SJSA1 (cell line): Measurements from ENCODE around the gene GPR27. TPM values are rescaled to one million over a fixed set of nuclear protein-coding genes. Genes with fewer than 3 reads are reported as not detected.
A peak's percentile ranks its signal among the peaks of the same experiment; 100 is the strongest.

Experiments
- DNase-seq, 2 experiments: peaks; one replicate each; pipeline ENCODE4 v3.0.0-alpha.2; 2015 to 2020; ENCODE audit warnings: low spot score in 2 of 2, low read depth in 1 of 2
- H3K27ac ChIP-seq: fragments of 250-450 bp; sonication (Bioruptor Pico); 2 replicates; pipeline ENCODE4 v1.5.1; 2020; ENCODE audit warnings: mild to moderate bottlenecking, moderate library complexity
- H3K27me3 ChIP-seq: fragments of 250-450 bp; sonication (Bioruptor Pico); replicated peaks from 2 replicates; pipeline ENCODE4 v1.5.1; 2020; ENCODE audit warnings: mild to moderate bottlenecking, moderate library complexity
- H3K36me3 ChIP-seq: fragments of 250-450 bp; sonication (Bioruptor Pico); 2 replicates; pipeline ENCODE4 v1.5.1; 2020; ENCODE audit warnings: mild to moderate bottlenecking
- H3K4me1 ChIP-seq: fragments of 250-450 bp; sonication (Bioruptor Pico); replicated peaks from 2 replicates; pipeline ENCODE4 v1.6.1; 2021; ENCODE audit warnings: mild to moderate bottlenecking
- H3K4me3 ChIP-seq: fragments of 250-450 bp; sonication (Bioruptor Pico); 2 replicates; pipeline ENCODE4 v1.5.1; 2020; ENCODE audit warnings: mild to moderate bottlenecking
- H3K9me3 ChIP-seq: fragments of 250-450 bp; sonication (Bioruptor Pico); replicated peaks from 2 replicates; pipeline ENCODE4 v1.5.1; 2020; ENCODE audit warnings: mild to moderate bottlenecking
- total RNA-seq: library from RNA; depleted of rRNA; stranded (reverse); fragments of >200 nt; shearing (Covaris generic); gene quantifications from 2 replicates; pipeline ENCODE4 v1.2.3, GENCODE V29; 2014; rRNA removed

Gene GPR27, protein sequence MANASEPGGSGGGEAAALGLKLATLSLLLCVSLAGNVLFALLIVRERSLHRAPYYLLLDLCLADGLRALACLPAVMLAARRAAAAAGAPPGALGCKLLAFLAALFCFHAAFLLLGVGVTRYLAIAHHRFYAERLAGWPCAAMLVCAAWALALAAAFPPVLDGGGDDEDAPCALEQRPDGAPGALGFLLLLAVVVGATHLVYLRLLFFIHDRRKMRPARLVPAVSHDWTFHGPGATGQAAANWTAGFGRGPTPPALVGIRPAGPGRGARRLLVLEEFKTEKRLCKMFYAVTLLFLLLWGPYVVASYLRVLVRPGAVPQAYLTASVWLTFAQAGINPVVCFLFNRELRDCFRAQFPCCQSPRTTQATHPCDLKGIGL
- not detected in 2 replicates for total RNA-seq

DNA sequence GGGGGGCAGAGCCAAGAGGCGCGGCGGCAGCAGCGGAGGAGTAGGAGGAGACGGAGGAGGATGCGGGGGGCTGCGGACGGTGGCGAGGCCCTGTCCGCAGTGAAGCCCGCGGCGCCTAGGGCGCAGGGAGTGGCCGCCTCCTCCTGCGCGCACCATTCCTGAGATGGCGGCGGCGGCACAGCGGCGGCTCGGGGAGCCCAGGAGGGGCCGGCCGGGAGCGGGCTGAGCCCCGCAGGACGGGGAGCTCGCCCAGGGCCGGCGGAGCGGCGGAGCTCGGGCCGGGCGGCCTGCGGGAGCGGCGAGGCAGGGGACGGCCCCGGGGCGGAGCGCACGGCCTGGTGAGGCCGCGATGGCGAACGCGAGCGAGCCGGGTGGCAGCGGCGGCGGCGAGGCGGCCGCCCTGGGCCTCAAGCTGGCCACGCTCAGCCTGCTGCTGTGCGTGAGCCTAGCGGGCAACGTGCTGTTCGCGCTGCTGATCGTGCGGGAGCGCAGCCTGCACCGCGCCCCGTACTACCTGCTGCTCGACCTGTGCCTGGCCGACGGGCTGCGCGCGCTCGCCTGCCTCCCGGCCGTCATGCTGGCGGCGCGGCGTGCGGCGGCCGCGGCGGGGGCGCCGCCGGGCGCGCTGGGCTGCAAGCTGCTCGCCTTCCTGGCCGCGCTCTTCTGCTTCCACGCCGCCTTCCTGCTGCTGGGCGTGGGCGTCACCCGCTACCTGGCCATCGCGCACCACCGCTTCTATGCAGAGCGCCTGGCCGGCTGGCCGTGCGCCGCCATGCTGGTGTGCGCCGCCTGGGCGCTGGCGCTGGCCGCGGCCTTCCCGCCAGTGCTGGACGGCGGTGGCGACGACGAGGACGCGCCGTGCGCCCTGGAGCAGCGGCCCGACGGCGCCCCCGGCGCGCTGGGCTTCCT lies at the start of gene GPR27:
Gene GPR27, plus strand, starts transcription at position 155 of the 909 bp plus-strand sequence. Its CDS starts 195 bp downstream, at position 350.
- Histone ChIP-seq H3K4me3 (peak within 1 kb of the TSS; percentile 30), H3K27ac (no peak within 1 kb of the TSS), H3K36me3 (no peaks in the 10 kb centered on the region), H3K4me1 (peaks cover 5% of the 10 kb centered on the region; the same call in 1 of the 2 replicates), H3K27me3 (peaks cover 47% of the 10 kb centered on the region), H3K9me3 (no peaks in the 10 kb centered on the region)
- peak in 1 of 2 experiments; percentile 9 for DNase-seq

DNA sequence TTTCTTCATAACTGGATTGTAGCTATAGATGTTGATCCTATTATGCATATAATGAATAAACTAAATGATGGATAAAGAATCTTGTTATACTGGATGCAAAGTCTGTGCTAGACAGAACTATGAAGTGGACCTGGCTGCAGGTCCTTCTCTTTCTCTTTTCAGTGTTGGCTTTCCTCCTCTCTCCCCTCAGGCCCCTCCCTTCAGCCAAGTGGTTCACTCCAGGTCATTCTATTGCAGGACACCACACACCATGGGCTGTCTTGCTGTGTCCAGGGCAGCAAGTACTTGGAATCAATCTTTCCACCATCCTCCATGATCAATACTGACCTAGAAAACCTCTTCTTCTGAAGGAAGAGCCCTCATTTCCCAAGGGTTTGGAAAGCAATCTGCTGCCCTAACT lies 48.7 kb upstream of the GPR27 start:
- Histone ChIP-seq H3K9me3 (no peaks in the 10 kb centered on the region), H3K27me3 (no peaks in the 10 kb centered on the region), H3K36me3 (no peaks in the 10 kb centered on the region), H3K4me3 (no peak overlapping the region), H3K4me1 (no peaks in the 10 kb centered on the region), H3K27ac (no peak overlapping the region)
- no peak for DNase-seq

DNA sequence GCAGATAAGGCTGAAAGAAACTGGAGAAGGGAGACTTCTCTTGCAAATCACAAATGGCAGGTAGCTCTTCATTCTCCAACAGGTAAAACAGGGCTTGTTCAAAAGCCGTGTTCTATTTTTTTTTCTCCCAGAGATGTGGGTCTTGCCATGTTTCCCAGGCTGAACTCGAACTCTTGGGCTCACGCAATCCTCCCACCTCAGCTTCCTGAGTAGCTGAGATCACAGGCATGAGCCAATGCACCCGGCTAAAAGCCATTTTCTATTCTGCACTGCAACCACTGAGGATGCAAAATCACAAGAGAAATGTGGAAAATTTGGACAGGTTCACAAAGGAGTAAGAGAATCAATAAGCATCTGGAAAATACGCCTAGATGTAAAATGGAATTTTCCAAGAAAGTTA lies 48.0 kb upstream of the GPR27 start:
- H3K4me1 ChIP-seq: no peaks in the 10 kb centered on the region
- DNase-seq: no peak

DNA sequence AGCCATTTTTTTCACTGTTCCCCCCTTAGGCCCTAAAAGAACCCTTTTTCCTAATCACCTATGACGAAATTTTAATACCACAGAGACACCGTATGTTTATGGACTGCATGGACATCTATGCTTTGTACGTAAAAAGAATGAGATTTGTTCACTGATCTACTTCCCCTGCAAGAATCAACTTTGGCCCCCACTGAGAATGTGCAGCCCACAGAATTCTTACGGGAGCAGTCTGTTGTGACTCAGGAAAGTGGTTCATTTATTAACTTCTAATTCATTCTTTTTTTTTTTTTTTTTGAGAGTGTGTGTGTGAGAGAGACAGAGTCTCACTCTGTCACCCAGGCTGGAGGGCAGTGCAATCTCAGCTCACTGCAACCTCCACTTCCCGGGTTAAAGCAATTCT lies 46.1 kb upstream of the GPR27 start:
- Histone ChIP-seq H3K36me3 (no peaks in the 10 kb centered on the region), H3K4me1 (no peaks in the 10 kb centered on the region), H3K27me3 (no peaks in the 10 kb centered on the region), H3K4me3 (no peak overlapping the region), H3K27ac (no peak overlapping the region), H3K9me3 (no peaks in the 10 kb centered on the region)
- no peak for DNase-seq

More for the DNA sequence above, 48.0 kb upstream of the GPR27 start:
- H3K27ac ChIP-seq: no peak overlapping the region
- no peaks in the 10 kb centered on the region for H3K9me3 ChIP-seq
- no peaks in the 10 kb centered on the region for H3K36me3 ChIP-seq
- no peaks in the 10 kb centered on the region for H3K27me3 ChIP-seq
- no peak overlapping the region for H3K4me3 ChIP-seq

DNA sequence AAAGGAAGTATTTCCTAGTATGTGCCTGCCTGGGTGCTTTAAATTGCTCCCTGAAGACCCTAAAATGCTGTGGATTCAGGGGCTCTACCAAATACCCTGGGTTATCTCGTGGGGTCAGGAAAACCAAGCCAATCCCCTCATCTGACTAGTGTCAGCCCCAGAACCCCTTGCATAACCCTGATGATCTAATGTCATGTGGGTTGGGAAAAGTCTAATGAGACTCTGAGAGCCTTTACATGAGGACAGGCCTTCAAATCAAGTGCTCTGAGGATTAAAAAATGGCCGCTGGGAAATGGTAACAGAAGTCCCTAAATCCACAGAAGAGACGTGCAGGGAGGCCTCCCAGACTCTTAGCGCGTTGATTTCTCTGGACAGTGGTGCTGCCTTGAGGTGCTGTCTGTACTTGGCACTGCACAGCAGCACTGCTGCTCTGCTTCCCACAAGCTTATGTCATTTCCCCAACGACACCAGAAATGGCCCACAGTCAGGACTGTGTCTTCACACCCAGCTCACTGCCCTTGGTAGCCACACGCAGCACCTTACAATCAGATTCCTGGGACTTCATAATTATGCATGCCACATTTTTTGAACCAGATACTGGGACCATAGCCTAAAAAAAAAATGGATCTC lies 45.1 kb upstream of the GPR27 start:
- Histone ChIP-seq H3K27ac (no peak overlapping the region), H3K4me3 (no peak overlapping the region), H3K9me3 (no peaks in the 10 kb centered on the region), H3K27me3 (no peaks in the 10 kb centered on the region), H3K36me3 (no peaks in the 10 kb centered on the region), H3K4me1 (no peaks in the 10 kb centered on the region)
- no peak for DNase-seq

DNA sequence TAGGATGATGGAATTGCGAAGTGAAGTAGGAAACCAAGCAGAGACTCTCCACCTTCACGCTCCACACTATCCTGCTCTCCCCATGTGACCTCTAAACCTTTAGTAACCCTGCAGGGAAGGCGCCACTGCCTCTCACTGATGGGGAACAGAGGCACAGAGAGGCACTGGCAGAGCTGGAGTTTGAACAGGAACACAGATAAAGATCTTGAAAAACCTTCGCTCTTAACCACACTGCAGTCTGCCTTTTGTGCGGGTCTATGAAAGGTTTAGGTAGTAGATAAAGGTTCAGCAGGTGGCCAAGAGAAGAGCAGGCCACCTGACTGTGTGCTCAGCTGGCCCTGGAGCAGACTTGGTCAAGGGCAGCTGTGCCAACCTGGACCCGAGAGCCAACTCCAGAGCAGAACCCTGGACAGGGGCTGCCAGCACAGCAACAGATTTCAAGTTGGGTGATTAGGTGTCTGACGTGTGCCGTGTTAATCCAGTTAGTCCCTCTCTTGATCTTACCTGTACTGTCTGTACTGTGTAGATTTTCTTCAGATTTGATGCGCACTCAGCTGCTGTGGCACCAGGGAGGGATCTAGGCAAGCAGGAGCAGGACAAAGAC lies 43.6 kb upstream of the GPR27 start:
- Histone ChIP-seq H3K4me3 (no peak overlapping the region), H3K9me3 (no peaks in the 10 kb centered on the region), H3K27me3 (no peaks in the 10 kb centered on the region), H3K36me3 (no peaks in the 10 kb centered on the region), H3K4me1 (no peaks in the 10 kb centered on the region), H3K27ac (no peak overlapping the region)
- no peak for DNase-seq

DNA sequence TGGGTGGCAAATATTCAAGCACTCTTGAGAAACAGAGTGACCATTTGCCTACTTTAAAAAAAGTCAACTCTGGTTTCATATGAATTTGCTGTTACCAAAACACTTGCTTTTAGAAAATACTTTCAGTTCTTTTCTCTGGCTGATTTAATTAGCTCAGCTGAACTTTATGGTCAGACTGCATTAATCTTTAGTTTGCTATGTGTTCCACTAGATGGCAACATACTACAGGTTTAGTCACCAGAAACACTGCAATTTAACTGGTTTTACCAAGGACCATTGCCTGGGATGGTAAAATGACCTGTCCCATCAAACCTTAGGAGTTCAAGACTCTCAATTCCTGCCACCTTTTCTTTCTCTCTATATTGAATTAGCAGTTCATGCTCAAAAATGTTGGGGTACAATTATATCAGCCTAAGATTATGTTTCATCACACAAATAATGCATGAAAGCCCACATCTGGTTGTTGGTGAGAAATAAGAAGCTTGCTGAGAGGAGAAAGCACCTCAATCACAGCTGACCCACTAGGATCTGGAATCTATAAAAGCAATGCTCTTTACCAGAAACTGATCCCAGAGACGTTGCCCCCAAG lies 42.7 kb upstream of the GPR27 start:
- Histone ChIP-seq H3K27me3 (no peaks in the 10 kb centered on the region), H3K4me3 (no peak overlapping the region), H3K4me1 (no peaks in the 10 kb centered on the region), H3K36me3 (no peaks in the 10 kb centered on the region), H3K9me3 (no peaks in the 10 kb centered on the region), H3K27ac (no peak overlapping the region)
- peak in 1 of 2 experiments; percentile 26 for DNase-seq

DNA sequence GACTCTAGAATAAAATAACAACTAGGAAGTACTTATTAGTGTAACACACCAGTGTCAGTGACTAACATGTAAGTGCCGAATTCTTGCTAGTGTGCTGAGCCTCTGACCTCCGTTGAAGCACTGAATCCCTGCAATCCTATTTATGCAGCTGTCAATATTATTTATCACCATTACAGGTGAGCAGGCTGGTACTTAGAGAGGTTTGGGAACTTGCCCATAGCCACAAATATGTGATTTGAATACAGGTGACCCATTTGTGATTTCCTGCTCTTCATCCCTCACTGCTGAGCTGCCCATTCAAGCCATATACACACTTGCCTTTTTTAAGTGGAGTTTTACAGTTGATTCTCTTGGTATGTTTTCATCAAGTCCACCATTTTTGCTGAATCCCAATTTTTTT lies 40.6 kb upstream of the GPR27 start:
- H3K9me3 ChIP-seq: no peaks in the 10 kb centered on the region
- no peak overlapping the region for H3K4me3 ChIP-seq
- H3K27me3 ChIP-seq: no peaks in the 10 kb centered on the region

DNA sequence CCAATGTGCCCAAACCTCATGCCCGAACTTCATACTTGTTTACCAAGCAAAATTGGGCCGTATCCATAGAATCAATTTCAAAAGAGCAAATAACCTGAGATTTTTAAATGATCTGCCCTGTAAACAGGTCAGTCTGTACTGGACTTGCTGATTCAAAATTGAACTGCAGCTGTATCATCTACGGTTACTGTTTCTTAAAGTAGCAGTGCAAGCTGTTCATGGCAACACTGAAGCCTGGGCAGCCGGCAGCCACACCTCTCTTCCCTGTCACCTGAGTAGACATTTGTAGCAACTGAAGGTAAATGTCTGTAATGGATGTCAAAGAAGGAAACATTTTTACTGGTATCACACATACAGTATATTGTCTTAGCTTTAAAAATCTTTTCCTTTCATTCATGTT lies 39.1 kb upstream of the GPR27 start:
- no peak for DNase-seq
- Histone ChIP-seq H3K27me3 (no peaks in the 10 kb centered on the region), H3K36me3 (no peaks in the 10 kb centered on the region), H3K9me3 (no peaks in the 10 kb centered on the region), H3K27ac (no peak overlapping the region), H3K4me3 (no peak overlapping the region), H3K4me1 (no peaks in the 10 kb centered on the region)

More for the DNA sequence above, 40.6 kb upstream of the GPR27 start:
- Histone ChIP-seq H3K4me1 (no peaks in the 10 kb centered on the region), H3K27ac (no peak overlapping the region), H3K36me3 (no peaks in the 10 kb centered on the region)
- DNase-seq: no peak

DNA sequence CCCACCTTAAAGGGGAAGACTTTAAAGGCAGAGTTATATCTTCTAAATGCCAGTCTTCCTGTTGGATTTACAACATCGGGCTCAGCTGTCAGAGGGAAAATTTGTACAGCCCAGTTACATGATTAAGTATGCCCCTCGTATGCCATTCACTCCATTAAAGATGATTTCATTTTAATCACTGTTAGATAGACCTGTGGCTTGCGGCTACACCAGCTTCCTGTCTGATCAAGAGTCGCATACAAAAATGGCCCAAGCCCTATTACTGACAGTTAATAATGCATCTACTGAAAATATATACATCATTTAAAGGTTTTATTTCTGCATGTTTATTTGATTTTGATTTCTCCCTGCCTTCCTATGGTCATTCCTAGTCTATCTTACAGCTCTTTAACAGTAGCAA lies 35.6 kb upstream of the GPR27 start:
- Histone ChIP-seq H3K4me3 (no peak overlapping the region), H3K4me1 (no peaks in the 10 kb centered on the region), H3K27ac (no peak overlapping the region), H3K36me3 (no peaks in the 10 kb centered on the region), H3K27me3 (no peaks in the 10 kb centered on the region), H3K9me3 (no peaks in the 10 kb centered on the region)
- DNase-seq: no peak

DNA sequence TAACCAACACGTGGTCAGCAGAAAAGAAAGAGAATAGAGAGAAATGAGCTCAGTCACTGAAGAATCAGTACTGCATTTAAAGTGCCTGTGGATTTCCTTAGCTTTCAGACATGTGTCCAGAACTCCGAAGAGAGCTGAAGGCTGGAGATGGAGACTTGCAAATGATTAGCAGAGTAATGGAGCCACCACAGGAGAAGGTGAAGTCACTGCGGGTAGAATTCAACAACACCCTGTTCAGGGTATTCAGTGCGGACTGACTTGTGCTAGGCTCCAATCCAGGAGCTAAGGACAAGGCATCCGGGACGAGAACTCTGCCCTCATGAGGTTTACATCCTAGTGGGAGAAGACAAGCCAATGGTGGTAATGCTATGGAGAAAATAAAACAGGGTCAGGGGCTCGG lies 32.7 kb upstream of the GPR27 start:
- Histone ChIP-seq H3K27ac (no peak overlapping the region), H3K9me3 (no peaks in the 10 kb centered on the region), H3K27me3 (no peaks in the 10 kb centered on the region), H3K4me1 (peaks cover 12% of the 10 kb centered on the region), H3K36me3 (no peaks in the 10 kb centered on the region; the same call in 1 of the 2 replicates), H3K4me3 (no peak overlapping the region)
- no peak for DNase-seq

DNA sequence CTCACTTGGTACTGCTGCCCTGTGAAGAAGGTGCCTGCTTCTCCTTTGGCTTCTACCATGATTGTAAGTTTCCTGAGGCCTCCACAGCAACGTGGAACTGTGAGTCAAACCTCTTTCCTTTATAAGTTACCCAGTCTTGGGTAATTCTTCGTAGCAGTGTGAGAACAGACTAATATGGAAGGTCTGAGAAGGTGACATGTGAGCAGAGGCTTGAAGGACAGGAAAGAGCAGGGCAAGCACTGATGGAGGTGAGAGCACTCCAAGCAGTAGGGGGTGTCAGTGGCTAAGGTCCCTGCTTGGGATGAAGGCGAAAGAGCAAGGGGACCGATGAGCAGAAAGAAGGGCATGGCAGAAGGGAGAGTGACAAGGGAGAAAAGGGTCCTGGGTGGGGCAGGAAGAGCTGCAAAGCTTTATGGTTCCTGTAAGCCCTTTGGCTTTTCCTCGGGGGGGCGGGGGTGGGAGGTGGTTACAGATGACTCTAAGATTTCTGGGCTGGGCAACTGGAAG lies 32.0 kb upstream of the GPR27 start:
- Histone ChIP-seq H3K36me3 (no peaks in the 10 kb centered on the region; the same call in 1 of the 2 replicates), H3K27ac (no peak overlapping the region), H3K4me3 (no peak overlapping the region), H3K9me3 (no peaks in the 10 kb centered on the region), H3K27me3 (no peaks in the 10 kb centered on the region), H3K4me1 (peaks cover 12% of the 10 kb centered on the region)
- no peak for DNase-seq

DNA sequence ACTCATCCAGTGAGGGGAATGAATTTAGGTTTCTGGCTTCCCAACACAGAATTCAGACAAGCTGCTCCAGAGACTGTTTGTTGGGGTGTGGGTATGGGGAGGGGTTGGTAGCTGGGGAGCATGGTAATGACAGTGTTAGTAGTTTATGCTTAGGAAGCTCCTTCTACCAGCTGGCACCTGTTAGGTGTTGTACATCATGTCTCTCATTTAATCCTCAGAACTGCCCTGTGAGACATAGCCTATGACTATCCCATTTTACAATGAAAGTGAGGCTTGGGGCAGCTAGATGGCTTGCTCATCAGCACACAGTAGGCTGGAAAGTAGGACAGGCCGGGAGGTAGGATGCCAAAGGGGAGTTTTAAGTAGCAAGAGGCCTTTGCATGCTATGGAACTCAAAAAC lies 31.0 kb upstream of the GPR27 start:
- no peak overlapping the region for H3K27ac ChIP-seq
- no peak for DNase-seq
- no peaks in the 10 kb centered on the region for H3K27me3 ChIP-seq
- no peaks in the 10 kb centered on the region; the same call in 1 of the 2 replicates for H3K36me3 ChIP-seq
- H3K4me3 ChIP-seq: no peak overlapping the region
- peaks cover 12% of the 10 kb centered on the region for H3K4me1 ChIP-seq
- no peaks in the 10 kb centered on the region for H3K9me3 ChIP-seq
